Stimulated activated CD4-positive, alpha-beta T cell treated with anti-CD3 and anti-CD28 coated beads, Interleukin-1b, Interleukin-23, amount 100 ng/mL, for 24 hours (primary cell): Measurements from ENCODE around the gene TMEM115.

Source experiments
- DNase-seq, 4 experiments: peaks; one replicate each; pipeline ENCODE4 v3.0.0-alpha.2; 2020; ENCODE audit warnings: low read depth in 4 of 4, low spot score in 1 of 4

The TMEM115 gene

DNA sequence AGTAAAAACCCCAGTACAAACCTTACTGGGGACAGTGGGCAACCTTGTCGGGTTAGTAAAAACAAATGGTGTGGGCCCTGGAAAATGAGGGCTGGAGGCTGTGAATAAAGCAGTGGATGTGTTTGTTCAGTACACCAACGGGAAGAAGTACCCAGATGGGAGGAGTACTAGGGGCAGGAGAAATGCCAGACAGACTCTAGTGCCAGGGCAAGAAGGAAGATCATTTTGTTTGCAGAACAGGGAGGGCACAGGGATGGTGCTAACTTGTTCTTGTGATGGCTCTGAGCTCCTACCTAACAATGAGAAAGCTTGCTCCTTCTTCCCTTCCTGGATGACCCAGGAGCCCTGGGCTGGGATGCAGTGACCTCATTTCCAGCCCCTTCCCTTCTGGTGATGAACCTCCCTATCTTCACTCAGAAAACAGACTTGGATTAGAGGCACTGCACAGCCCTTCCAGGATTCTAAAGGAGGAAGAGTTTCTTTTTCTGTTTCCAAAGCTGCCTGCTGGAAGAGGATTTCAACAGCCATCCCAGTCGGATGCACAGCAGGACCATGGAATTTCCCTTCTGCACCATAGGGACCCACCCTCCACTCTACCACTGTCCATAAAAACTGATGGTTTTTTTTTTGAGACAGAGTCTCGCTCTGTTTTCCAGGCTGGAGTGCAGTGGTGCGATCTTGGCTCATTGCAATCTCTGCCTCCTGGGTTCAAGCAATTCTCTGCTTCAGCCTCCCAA is 24.8 kb downstream of the TMEM115 start:
- no peak for DNase-seq

GRCh38 chr3:50333744-50334328 is 25.5 kb downstream of the TMEM115 start:
- no peak for DNase-seq

DNA sequence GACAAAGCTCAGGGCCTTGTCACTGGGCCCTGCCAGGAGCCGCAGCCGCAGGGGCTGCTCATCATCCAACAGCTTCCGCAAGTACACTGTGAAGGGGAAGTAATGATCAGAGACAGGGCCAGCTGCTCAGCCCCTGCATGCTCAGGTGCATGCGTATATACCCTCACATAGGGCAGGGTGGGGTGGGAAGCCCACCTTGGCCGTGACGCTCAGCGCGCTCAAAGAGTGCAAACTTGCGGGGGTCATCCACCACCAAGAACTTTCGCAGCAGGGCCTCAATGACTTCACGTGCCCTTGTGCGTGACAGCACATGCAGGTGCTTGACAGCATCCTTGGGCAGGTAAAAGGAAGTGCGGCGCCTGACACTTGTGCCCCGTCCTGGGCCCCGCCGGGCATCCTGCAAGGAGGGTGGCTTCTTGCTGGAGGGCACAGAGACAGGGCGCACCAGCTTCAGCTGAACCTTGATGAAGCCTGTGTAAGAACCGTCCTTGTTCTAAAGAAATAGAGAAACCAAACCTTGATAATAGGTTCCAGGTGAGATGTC is 27.9 kb downstream of the TMEM115 start:
- no peak for DNase-seq

DNA sequence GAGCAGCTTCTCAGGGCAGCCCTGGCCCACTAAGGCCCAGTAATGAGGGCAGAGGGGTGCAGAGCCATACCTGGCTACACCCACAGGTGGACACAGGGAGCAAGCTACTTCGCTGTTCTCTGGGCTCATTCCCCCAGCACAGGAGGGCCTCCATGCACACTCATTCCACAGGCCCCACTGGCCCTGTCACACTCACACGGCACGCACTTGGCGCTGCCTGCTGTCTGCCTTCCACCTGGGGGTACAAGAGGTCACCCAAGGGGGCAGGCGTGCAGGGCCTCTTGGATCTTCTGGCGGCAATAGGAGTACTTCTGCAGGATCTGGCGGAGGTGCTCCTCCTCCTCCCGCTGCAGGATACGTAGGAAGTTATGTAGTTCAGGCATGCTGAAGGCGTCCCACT is 29.0 kb downstream of the TMEM115 start:
- no peak for DNase-seq

- peak; percentile 89 to 94 (median 92) for DNase-seq
Observed at GRCh38 chr3:50327943-50328691, 31.2 kb downstream of the TMEM115 start, which contains the start of gene TUSC2. Gene TUSC2, minus strand, starts transcription at chr3:50328223. Its CDS starts 124 bp downstream, at chr3:50328099.

- no peak for DNase-seq
Observed at GRCh38 chr3:50327129-50327528, 32.2 kb downstream of the TMEM115 start.

GRCh38 chr3:50326182-50326541 is 33.2 kb downstream of the TMEM115 start:
- no peak for DNase-seq

DNA sequence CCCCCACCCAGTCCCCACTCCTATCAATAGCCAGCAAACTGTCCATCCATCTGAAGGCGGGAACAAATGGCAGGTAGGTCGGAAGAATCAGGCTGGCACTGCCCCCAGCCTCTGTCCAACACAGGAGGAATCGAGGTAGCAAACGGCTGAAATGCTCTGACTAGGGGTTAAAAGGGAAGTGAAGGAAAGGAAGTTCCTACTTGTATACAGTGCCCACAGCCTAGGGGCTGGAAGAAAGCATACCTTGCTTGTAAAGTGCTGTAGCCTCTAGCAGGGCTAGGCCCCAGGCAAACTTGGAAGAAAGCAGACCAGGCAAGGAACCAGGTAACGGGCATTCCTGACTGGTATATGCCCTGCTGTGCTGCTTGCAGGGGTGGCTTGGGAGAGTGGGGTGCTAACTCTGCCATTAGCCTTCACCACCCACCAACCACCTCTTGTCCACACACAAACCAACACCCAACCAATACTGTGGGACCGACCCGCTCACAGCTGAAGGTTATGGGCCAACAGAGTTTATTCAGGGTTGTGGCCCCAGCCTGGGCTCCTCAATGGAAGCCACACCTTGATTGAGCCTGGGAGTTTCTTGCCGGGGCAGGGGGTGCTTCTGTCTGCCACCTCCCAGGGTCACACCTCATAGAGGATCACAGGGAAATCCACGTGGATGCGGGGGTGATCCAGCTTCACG is 33.7 kb downstream of the TMEM115 start:
- no peak for DNase-seq

GRCh38 chr3:50325113-50325480 is 34.2 kb downstream of the TMEM115 start:
- DNase-seq = no peak

DNA sequence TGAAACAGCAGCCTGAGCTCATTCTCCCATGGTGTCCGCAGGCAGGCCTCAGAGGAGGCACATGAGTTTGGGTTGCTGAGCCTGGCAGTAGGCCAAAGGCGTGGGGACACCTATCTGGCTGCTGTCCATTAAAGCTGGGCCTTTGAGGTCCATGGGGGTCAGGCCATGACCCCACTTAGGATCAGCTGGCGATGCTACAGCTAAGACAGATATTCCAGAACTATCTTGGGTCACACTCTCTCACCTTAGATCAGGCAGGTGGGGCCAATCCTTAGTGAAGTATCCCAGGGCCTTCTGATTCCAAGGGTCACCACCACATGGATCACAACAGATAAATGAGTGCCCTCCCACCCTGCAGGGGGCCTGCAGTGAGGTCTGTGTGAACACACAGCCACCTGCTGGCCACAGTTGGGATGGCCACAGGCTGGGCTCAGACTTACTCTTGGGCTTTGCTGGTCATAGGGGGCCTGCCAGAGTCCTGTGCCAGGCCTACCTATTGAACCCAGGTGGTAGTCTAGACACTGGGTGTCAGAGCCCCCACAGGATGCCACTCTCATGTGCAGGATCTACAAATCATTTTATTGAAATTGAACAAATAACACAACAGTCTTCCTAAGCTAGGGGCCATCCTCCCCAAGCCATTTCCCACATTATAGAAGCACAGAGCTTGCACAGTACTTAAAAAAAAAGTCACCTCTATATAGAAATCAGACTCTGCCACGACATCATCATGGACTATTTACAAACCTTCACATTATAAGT is 34.8 kb downstream of the TMEM115 start:
- DNase-seq = peak in 2 of 4 experiments; percentile 32 to 43

GRCh38 chr3:50323614-50324199 is 35.6 kb downstream of the TMEM115 start:
- no peak for DNase-seq

- DNase-seq = no peak
Observed at GRCh38 chr3:50323092-50323600, 36.2 kb downstream of the TMEM115 start.

DNA sequence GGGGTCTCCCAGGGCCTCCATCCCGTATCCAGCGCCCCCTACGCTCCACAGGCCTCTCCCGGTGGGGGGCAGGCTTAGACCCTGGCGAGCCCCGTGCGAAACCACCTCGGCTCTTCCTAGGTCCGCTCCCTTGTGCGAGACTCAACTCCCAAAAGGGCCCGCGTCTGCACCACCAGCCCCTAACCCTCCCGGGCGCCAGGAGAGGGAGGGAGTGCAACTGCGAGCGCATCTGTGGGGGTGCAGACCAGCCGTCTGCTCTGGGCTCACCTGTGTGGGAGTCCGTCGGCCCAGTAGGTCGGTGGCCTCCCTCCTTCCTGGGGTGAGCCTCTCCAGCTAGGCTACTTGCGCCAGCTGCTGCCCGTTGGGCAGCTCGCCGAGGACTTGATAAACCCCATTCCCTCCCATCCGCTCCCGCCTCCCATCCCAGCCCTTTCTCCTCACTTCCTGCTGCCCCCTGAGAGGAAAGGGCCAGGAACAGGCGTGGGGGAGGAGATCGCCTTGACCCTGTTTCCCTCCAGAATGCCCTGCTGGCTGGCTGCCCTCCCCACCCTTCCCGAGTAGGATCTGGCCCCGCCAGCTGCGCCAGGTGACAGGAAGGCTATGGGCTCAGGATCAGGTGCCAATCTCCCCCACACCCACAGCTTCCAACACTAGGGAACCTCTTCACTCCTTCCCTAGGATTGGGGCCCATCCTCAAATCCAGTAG is 36.8 kb downstream of the TMEM115 start, which contains the start of gene HYAL2:
HYAL2 (minus strand) TSS at position 360 of the 706 bp plus-strand sequence. CDS start 2,256 bp downstream, outside the sequence.
- DNase-seq = no peak

- no peak for DNase-seq
Observed at GRCh38 chr3:50322115-50322385, 37.3 kb downstream of the TMEM115 start.

DNA sequence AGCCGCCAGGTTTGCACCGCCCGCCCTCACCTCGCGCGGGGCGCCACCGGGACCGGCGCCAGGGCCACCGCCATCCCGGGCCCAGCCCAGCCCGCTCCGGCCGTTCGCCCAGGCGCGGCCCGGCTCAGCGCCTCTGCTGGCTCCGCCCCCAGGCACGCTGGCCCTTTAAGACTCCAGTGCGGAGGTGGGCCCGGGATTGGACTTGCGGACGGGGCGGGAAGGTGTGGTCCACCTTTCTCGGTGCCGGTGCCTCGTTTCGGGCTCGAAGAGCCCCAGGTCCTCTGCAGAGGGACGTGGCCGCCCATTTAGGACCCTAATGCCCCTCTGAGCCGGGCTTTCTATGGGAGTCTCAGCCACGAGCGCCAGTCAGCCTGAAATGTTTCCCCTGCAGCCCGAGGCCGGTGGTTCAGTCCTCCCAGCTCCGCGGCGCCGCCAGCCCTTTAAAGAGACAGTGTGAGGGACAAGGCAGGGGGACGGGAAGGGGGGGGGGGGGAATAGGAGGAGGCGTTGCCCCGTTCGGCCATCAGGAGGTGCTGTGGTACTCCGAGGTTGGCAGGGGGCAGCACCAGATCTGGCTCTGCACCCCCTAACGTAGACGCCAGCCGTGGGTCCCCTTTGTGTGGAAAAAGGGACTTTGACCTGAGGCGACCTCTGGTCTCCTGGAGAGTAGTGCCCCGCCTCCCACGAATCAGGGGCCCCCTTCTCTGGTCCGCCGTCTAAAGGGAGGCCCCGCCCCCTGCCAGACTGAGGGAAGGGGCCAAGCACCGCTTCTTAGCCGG is 37.8 kb downstream of the TMEM115 start:
- peak; percentile 62 to 80 (median 70) for DNase-seq

GRCh38 chr3:50320853-50321335 is 38.4 kb downstream of the TMEM115 start:
- DNase-seq = peak in 3 of 4 experiments; percentile 45 to 66 (median 52)

- DNase-seq = no peak
Observed at GRCh38 chr3:50319894-50320625, 39.3 kb downstream of the TMEM115 start.
